ENCODE results near the gene NR4A1.

GRCh38 chr12:52006726-52007157, 44.5 kb upstream of the NR4A1 start, which contains the start of gene TAMALIN:
- TF ChIP-seq CTCF (IDR thresholded peaks at IDR 0.05; ENCODE audit: low read depth, low read length, poor library complexity, severe bottlenecking), result no peak
- TF ChIP-seq EZH2phosphoT487 (IDR thresholded peaks at IDR 0.05; ENCODE audit: borderline replicate concordance, low read length), result no peak

Measured in DOHH2 (cell line).